Stimulated activated CD4-positive, alpha-beta T cell treated with anti-CD3 and anti-CD28 coated beads, Interleukin-15, amount 100 ng/mL, for 48 hours (primary cell): ENCODE results near the gene SEPTIN1.
"Not testable (repeated sequence)": the region's sequence is repeated elsewhere in the genome, so short reads cannot be mapped to it uniquely, and the experiment has no call there.

Experiments
- DNase-seq, 2 donors: peaks; one replicate each; pipeline ENCODE4 v3.0.0-alpha.2; 2020; ENCODE audit warnings: low read depth in 2 of 2

SEPTIN1 gene

GRCh38 chr16:30341971-30342370 lies 40.4 kb downstream of the SEPTIN1 start:
- not testable (repeated sequence) for DNase-seq

GRCh38 chr16:30340621-30341020 lies 41.7 kb downstream of the SEPTIN1 start:
- no peak for DNase-seq

- DNase-seq, result not testable (repeated sequence)
Observed at GRCh38 chr16:30338715-30339114, 43.6 kb downstream of the SEPTIN1 start.

- not testable (repeated sequence) for DNase-seq
Observed at GRCh38 chr16:30337964-30338357, 44.4 kb downstream of the SEPTIN1 start.

GRCh38 chr16:30335598-30336474 lies 46.5 kb downstream of the SEPTIN1 start:
- DNase-seq, result no peak

- DNase-seq, result peak; percentile 63 to 80
Observed at GRCh38 chr16:30335028-30335597, 47.2 kb downstream of the SEPTIN1 start.

- DNase-seq, result peak; percentile 74 to 85
Observed at GRCh38 chr16:30334473-30334989, 47.8 kb downstream of the SEPTIN1 start.
